Activated CD8-positive, alpha-beta memory T cell treated with anti-CD3 and anti-CD28 coated beads for 24 hours (primary cell): ENCODE data around the gene ANKRD33B.
"Not testable (repeated sequence)": the region's sequence is repeated elsewhere in the genome, so short reads cannot be mapped to it uniquely, and the experiment has no call there.

Experiments
- DNase-seq: peaks from one replicate; pipeline ENCODE4 v3.0.0-alpha.2; 2020

Gene ANKRD33B

DNA sequence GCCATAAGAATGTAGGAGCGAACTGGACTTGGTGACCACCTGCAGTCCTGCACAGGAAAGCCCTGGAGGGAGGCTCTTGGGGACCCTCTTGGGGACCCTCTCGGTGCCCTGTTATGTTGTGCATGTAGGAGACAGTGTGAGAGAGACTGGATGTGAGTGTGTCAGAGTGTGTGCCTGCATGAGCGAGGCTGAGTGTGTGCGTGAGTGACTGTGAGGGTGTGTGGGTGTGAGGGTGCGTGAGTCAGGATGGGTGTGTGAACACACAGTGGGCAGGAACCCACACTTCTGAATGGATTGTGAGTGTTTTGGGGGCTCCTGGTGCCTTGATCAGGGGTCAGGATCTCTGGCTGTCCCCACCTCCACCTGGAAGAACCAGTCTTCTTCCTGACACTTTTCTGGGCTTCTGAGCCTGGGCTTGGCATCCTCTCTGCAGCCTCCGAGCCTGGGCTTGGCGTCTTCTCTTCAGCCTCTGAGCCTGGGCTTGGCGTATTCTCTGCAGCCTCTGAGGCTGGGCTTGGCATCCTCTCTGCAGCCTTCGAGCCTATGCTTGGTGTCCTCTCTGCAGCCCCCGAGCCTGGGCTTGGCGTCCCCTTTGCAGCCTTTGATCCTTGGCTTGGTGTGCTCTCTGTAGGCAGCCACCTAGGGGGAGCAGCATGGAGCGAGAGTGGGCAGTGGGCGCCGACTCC is 25.6 kb upstream of the ANKRD33B start:
- DNase-seq: no peak

DNA sequence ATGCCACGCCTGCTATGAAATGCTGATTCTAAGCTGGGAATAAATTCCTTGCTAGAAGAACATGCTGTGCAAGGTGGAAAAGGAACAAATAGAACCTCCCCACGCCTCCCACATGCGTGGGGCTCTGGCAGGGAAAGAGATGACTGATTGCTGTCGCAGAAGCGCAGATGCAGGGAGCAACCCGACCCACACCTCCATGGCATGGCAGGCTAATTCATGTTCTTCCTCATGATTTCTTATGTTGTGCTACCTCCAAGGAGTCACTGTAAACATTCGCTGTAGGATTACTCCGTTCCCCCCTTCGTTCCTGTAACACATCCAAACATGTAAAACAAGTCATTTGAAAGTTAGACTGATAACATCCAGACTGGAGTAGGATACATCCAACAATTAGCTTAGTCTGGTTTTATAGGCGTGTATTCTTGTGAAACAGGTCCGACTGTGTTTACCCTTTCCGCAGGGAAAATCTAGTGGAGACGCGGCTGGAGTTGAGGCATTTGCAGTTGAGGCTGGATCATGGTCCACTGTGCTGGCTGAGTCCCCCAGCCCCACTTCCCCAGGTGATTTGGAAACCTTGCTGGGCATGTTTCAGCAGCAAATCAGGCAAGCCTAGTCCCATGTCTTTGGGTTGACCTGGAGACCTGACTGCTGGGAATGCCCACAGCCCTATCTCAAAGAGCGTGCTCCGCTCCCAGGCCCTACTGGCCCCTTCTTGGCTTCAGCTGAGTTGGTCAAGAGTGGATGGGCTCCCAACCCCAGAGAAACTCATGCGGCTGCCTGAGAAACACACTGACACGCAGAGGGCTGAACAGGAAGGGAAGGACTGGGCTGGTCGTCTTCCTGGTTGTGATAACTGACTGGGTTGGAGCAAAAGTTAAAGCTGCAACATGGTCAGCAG is 24.8 kb upstream of the ANKRD33B start:
- DNase-seq: no peak

- no peak for DNase-seq
These were observed 24.2 kb upstream of the ANKRD33B start for GRCh38 chr5:10539687-10539998.

DNA sequence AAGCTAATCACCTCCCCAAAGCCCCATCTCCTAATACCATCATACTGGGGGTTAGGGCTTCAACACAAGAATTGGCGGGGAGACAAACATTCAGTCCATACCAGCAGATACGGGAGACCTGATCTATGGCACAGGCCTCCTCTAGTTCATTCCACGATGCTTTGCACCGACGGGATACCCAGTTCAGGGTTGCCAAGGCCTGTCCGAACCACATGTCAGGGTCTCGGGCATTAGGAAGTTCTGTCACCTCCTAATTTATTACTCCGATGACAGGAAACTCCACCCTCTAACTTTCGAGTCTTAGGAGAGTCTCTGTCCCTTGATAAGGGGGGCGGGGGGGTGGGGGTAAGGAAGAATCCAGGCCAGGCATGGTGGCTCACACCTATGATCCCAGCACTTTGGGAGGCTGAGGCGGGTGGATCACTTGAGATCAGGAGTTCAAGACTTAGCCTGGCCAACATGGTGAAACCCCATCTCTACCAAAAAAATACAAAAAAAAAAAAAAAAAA is 23.8 kb upstream of the ANKRD33B start:
- DNase-seq: no peak

GRCh38 chr5:10540951-10541646 is 22.8 kb upstream of the ANKRD33B start:
- DNase-seq: no peak

- DNase-seq: no peak
These were observed 21.8 kb upstream of the ANKRD33B start for GRCh38 chr5:10542055-10542550.

DNA sequence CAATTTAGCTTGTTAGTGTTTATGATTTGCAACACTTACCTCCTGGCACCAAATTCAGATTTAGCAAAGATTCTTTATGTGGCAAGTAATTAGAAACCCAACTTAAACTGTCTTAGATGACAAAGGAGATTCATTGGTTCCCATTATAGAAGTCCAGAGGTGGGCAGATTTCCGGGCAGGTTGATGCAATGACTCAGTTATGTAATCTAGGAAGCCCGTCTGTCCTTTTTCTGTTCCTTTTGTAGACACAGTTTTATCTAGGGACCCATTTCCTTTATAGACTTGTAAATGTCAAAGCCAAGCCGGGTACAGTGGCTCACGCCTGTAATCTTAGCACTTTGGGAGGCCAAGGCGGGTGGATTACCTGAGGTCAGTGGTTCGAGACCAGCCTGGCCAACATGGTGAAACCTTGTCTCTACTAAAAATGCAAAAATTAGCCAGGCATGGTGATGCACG is 20.3 kb upstream of the ANKRD33B start:
- no peak for DNase-seq

GRCh38 chr5:10545084-10545483 is 18.8 kb upstream of the ANKRD33B start:
- no peak for DNase-seq

DNA sequence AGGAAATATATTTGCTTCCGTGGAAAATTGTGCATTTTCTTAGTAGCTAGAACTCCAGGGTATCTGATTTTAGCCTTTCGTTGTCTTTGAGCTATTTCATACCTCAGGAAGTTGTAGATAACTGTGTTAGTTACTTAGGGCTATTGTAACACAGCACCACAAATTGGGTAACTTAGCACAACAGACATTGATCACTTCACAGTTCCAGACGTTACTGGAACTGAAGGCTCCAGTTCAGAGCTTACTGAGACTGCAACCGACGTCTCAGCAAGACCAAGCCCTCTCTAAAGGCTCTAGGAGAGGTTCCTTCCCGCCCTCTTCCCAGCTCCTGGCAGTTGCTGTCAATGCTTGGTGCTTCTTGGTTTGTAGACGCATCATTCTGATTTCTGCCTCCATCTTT is 17.7 kb upstream of the ANKRD33B start:
- no peak for DNase-seq

DNA sequence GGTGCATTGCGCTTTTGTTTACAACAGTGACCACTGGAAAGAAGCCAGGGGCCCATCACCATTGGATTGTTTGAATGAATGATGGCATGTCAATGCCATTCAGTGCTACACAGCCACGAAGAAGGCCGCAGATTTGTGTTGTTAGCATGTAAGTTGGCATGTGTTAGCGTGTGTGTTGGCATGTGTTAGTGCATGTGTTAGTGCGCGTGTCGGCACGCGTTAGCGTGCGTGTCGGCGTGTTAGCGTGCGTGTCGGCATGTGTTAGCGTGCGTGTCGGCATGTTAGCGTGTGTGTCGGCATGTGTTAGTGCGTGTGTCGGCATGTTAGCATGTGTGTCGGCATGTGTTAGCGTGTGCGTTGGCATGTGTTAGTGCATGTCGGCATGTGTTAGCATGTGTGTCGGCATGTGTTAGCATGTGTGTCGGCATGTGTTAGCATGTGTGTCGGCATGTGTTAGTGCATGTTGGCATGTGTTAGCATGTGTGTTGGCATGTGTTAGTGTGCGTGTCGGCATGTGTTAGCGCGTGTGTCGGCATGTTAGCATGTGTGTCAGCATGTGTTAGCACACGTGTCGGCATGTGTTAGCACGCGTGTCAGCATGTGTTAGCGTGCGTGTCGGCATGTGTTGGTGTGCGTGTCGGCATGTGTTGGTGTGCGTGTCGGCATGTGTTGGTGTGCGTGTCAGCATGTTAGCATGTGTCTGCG is 15.3 kb upstream of the ANKRD33B start:
- DNase-seq: no peak

DNA sequence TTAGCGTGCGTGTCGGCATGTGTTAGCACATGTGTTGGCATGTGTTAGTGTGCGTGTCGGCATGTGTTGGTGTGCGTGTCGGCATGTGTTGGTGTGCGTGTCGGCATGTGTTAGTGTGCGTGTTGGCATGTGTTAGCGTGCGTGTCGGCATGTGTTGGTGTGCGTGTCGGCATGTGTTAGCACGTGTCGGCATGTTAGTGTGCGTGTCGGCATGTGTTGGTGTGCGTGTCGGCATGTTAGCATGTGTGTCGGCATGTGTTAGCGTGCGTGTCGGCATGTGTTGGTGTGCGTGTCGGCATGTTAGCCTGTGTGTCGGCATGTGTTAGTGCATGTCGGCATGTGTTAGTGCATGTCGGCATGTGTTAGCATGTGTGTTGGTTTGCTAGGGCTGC is 14.8 kb upstream of the ANKRD33B start:
- DNase-seq: not testable (repeated sequence)

DNA sequence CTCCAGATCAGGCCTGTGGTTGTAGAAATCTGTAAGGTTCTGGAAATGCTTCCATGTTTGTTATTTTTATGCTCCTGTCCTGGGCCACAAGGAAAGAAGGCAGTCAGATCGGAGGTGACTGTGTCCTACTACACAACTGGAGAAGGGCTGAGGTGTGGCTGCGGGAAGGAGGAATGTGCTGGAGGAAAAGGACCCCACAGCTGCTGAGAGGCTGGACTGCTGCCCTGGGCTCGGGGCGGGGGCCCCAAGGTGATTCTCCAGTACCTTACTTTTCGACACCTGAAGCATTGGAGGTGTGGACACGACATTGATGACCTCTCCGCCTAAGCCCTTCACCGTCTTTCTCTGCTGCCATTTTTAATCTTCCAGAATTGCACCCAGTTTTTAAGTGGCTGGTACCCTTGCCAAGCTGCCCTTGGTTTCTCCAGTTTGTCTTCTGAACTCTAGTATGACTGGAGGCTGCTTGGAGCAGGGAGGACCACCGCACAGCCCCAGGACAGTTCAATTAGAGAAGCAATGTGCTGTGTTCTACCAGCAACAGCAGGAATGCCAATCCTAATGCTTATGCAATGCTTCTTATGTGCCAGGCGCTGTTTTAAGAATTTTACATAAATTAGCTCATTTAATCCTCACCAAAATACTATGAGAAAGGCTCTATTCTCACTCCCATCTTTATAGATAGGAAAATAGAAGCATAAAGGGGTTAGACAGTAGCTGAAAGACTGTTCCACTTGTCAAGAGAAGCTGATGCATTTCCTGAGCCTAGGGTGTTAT is 13.5 kb upstream of the ANKRD33B start:
- no peak for DNase-seq

DNA sequence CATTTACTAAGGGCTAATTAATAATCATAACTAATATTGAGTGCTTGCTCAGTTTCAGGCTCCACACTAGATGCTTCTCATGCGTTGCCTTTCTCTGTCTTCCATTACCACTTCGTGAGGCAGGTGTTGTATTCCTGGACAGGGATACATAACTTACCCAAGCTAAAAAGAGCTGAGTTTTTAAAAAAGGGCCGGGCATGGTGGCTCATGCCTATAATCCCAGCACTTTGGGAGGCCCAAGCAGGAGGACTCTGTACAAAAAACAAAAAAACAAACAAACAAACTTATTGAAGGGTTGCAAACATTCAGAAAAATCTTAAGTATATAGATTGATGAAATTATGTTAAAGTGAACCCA is 12.1 kb upstream of the ANKRD33B start:
- DNase-seq: no peak

GRCh38 chr5:10552183-10553143 is 11.4 kb upstream of the ANKRD33B start:
- DNase-seq: no peak

GRCh38 chr5:10553476-10553875 is 10.4 kb upstream of the ANKRD33B start:
- no peak for DNase-seq

DNA sequence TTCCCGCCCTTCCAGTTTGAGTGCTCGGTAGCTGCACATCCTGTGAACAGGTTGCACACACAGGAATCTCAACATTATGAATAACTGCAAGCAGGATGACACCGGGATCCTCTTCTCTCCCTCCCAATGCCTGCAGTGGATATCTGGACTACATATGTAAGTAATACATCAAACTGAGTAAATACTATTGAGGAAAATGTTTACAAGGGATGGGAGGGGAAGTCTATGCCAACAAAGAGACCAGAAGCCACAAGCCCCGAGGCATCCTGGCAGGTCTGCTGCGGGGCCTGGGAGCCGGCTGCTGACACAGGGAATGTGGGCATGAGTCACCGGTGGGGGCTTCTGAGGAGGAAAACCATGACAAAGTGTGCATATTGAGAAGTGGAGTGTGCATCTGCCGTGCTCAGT is 8.6 kb upstream of the ANKRD33B start:
- DNase-seq: no peak

GRCh38 chr5:10556289-10556807 is 7.5 kb upstream of the ANKRD33B start:
- DNase-seq: no peak

GRCh38 chr5:10556893-10557746 is 6.8 kb upstream of the ANKRD33B start:
- no peak for DNase-seq

GRCh38 chr5:10559151-10559550 is 4.7 kb upstream of the ANKRD33B start:
- no peak for DNase-seq

GRCh38 chr5:10559871-10560270 is 4.0 kb upstream of the ANKRD33B start:
- DNase-seq: no peak
